ENCODE results near the gene PYGM. TPM values are rescaled to one million over a fixed set of nuclear protein-coding genes. Genes with fewer than 3 reads are reported as not detected.

Gene PYGM
- total and polyA plus RNA-seq, 2 of the 13 experiments (the other 11 are each of a cell fraction or from before 2014, with no cell fraction given), result 0.11 to 0.12 TPM

DNA sequence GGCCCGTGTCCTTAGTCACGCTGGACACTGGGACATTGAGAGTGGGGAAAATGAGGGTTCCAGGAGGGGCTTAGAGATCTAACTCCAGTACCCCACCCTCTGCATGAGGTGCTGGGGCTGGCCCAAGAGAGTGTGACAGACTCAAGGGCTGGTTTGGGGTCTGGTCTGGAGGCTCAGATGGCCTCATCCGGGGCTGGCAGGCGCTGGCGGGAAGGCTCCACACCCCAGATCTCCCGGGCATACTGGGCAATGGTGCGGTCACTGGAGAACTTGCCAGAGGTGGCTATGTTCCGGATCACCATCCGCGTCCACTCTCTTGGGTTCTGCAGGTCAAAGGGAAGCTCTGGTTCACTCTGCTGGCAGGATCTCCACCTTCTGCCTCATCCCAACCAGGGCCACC is 13.3 kb downstream of the PYGM start:
- Histone ChIP-seq H3K27ac (ENCODE audit: extremely low read length, insufficient read depth, low read length) (no peak overlapping the region), H3K79me2 (ENCODE audit: insufficient read depth, low read length) (no peaks in the 10 kb centered on the region), H3K27me3 (ENCODE audit: control insufficient read depth in 1 of 2, insufficient read depth in 2 of 2, low read length in 2 of 2) (peaks cover 11 to 54% of the 10 kb centered on the region in 2 experiments), H2AFZ (ENCODE audit: low read length) (no peak overlapping the region), H4K20me1 (ENCODE audit: insufficient read depth, low read length) (no peaks in the 10 kb centered on the region), H3K4me2 (ENCODE audit: low read depth, low read length) (no peak overlapping the region), H3K9me3 (ENCODE audit: low read length) (no peaks in the 10 kb centered on the region), H3K36me3 (replicated peaks in 1 of 2; ENCODE audit: control insufficient read depth in 1 of 2, insufficient read depth in 2 of 2, low read length in 2 of 2) (no peaks in the 10 kb centered on the region), H3K4me1 (ENCODE audit: insufficient read depth, low read length) (peaks cover 36% of the 10 kb centered on the region), H3K9ac (ENCODE audit: insufficient read depth, low read depth, low read length) (no peak overlapping the region), H3K4me3 (replicated peaks in 1 of 3; ENCODE audit: insufficient read depth in 1 of 3, low read depth in 2 of 3, low read length in 3 of 3) (no peak overlapping the region)
- BruUV-seq (replicated peaks), result no TSS peak
- FAIRE-seq, result no peak
- in situ Hi-C loops (cut with HindIII; ENCODE audit: extremely low pct_ligation_motif_present, low pct_unique_long_range_greater_than_20kb) (no loop called here), intact Hi-C loops (cut with micrococcal nuclease; ENCODE audit: unreplicated experiment) (no loop called here)
- no peak for ATAC-seq
- WGBS (ENCODE audit: low lambda C conversion rate), result 74% methylated on average over 2 of the region's 10 CpGs
- DNase-seq (ENCODE audit: low spot score), result no peak
- TF ChIP-seq MTA3 (CRISPR knock-in tag; IDR thresholded peaks at IDR 0.05) (no peak), ZNF615 (CRISPR knock-in tag; IDR thresholded peaks at IDR 0.05; ENCODE audit: borderline replicate concordance) (no peak), RARA (CRISPR knock-in tag; IDR thresholded peaks at IDR 0.05) (no peak), ATF7 (IDR thresholded peaks at IDR 0.05) (no peak), ATF7 (CRISPR knock-in tag; IDR thresholded peaks at IDR 0.05) (no peak), FOXA3 (CRISPR knock-in tag; IDR thresholded peaks at IDR 0.05) (no peak), ZNF333 (CRISPR knock-in tag; IDR thresholded peaks at IDR 0.05; ENCODE audit: borderline replicate concordance) (no peak), MXI1 (IDR thresholded peaks at IDR 0.05; ENCODE audit: borderline replicate concordance, low read depth, low read length) (no peak), HNF4G (IDR thresholded peaks at IDR 0.05; ENCODE audit: borderline replicate concordance, low read depth, low read length) (no peak), HNF4G (CRISPR knock-in tag; IDR thresholded peaks at IDR 0.05; ENCODE audit: borderline replicate concordance, low read depth) (no peak), CCDC6 (CRISPR knock-in tag; IDR thresholded peaks at IDR 0.05) (no peak), POLR2G (IDR thresholded peaks at IDR 0.05; ENCODE audit: low read depth, low read length) (no peak), ZBTB38 (CRISPR knock-in tag; IDR thresholded peaks at IDR 0.05) (no peak)
- TF ChIP-seq, protein P1, sequence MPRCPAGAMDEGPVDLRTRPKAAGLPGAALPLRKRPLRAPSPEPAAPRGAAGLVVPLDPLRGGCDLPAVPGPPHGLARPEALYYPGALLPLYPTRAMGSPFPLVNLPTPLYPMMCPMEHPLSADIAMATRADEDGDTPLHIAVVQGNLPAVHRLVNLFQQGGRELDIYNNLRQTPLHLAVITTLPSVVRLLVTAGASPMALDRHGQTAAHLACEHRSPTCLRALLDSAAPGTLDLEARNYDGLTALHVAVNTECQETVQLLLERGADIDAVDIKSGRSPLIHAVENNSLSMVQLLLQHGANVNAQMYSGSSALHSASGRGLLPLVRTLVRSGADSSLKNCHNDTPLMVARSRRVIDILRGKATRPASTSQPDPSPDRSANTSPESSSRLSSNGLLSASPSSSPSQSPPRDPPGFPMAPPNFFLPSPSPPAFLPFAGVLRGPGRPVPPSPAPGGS (CRISPR knock-in tag; IDR thresholded peaks at IDR 0.05), result no peak
- TF ChIP-seq, protein P2, sequence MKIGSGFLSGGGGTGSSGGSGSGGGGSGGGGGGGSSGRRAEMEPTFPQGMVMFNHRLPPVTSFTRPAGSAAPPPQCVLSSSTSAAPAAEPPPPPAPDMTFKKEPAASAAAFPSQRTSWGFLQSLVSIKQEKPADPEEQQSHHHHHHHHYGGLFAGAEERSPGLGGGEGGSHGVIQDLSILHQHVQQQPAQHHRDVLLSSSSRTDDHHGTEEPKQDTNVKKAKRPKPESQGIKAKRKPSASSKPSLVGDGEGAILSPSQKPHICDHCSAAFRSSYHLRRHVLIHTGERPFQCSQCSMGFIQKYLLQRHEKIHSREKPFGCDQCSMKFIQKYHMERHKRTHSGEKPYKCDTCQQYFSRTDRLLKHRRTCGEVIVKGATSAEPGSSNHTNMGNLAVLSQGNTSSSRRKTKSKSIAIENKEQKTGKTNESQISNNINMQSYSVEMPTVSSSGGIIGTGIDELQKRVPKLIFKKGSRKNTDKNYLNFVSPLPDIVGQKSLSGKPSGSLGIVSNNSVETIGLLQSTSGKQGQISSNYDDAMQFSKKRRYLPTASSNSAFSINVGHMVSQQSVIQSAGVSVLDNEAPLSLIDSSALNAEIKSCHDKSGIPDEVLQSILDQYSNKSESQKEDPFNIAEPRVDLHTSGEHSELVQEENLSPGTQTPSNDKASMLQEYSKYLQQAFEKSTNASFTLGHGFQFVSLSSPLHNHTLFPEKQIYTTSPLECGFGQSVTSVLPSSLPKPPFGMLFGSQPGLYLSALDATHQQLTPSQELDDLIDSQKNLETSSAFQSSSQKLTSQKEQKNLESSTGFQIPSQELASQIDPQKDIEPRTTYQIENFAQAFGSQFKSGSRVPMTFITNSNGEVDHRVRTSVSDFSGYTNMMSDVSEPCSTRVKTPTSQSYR (CRISPR knock-in tag; IDR thresholded peaks at IDR 0.05; ENCODE audit: borderline replicate concordance), result no peak
- POLR2A ChIA-PET, result interaction anchor here (1.3 to 1.5 kb wide), 2 partner anchors 12 to 32 kb away, joined by 3 to 5 read pairs; partner anchors contain the start of gene SF1
- CTCF ChIA-PET (ENCODE audit: low intra/inter-chr PET ratio, low total read pairs), result no interaction called here

Data from HepG2 (cell line).